Transverse colon (tissue), 4 donors: ENCODE results near the gene HBE1. TPM values are rescaled to one million over a fixed set of nuclear protein-coding genes. Genes with fewer than 3 reads are reported as not detected.

Source experiments
- DNase-seq: peaks from one replicate; pipeline ENCODE4 v3.0.0-alpha.2; 2019
- H3K27ac ChIP-seq, 4 donors: fragments of 200-600 bp; sonication (generic); 2 replicates each; pipeline ENCODE4 v1.5.1; 2016 to 2018; ENCODE audit warnings: inconsistent platforms in 4 of 4
- H3K27me3 ChIP-seq: fragments of 200-600 bp; sonication (generic); 2 replicates; pipeline ENCODE4 v1.5.1; 2017; ENCODE audit warnings: inconsistent platforms
- H3K36me3 ChIP-seq, 4 donors: fragments of 200-600 bp; sonication (generic); 2 replicates each; pipeline ENCODE4 v1.5.1; 2017 to 2019; ENCODE audit warnings: inconsistent platforms in 4 of 4
- H3K4me1 ChIP-seq, 4 donors: fragments of 200-600 bp; sonication (generic); 2 replicates each; pipeline ENCODE4 v1.5.1; 2017 to 2020; ENCODE audit warnings: inconsistent platforms in 4 of 4
- H3K4me3 ChIP-seq, 4 donors: fragments of 200-600 bp; sonication (generic); 1 replicate in 1 of 4; 2 replicates in 3 of 4; pipeline versions ENCODE4 v1.5.1 to v1.6.1; 2017 to 2019; ENCODE audit warnings: inconsistent platforms in 4 of 4
- H3K9me3 ChIP-seq, 2 donors: fragments of 200-600 bp; sonication (generic); 2 replicates each; pipeline ENCODE4 v1.5.1; 2017 to 2019; ENCODE audit warnings: inconsistent platforms in 2 of 2
- CTCF ChIP-seq, 5 experiments: fragments of 200-600 bp in 3 of 5; fragments of 450-650 bp in 2 of 5; sonication (generic) in 3 of 5; IDR thresholded peaks; 1 replicate in 2 of 5; 2 replicates in 3 of 5; pipeline ENCODE4 v1.5.1; 2016 to 2017; ENCODE audit warnings: antibody characterized with exemption in 5 of 5, inconsistent platforms in 3 of 5, mild to moderate bottlenecking in 2 of 5, moderate library complexity in 1 of 5
- EP300 ChIP-seq: sonication (generic); formaldehyde crosslinking; IDR thresholded peaks from one replicate; pipeline ENCODE4 v1.6.1; 2017; ENCODE audit warnings: antibody characterized with exemption, low read depth
- POLR2A ChIP-seq: fragments of 450-650 bp; IDR thresholded peaks from one replicate; pipeline ENCODE4 v1.6.1; 2016; ENCODE audit warnings: antibody characterized with exemption, mild to moderate bottlenecking, moderate library complexity
- POLR2AphosphoS5 ChIP-seq, 3 donors: sonication (generic); formaldehyde crosslinking; IDR thresholded peaks; one replicate each; pipeline ENCODE4 v1.6.1; 2016; ENCODE audit warnings: antibody characterized with exemption in 3 of 3
- WGBS, 2 donors: methylation state at CpG; one replicate each; pipeline ENCODE4 v1.1.5; 2018; ENCODE audit warnings: low coverage in 1 of 2; 5-methylcytosine and 5-hydroxymethylcytosine counted together
- in situ Hi-C, 4 donors: fragments of 200-750 bp; cut with MboI; loops; one replicate each; pipeline versions ENCODE4 v1.15.0 to v1.15.1; 2017; ENCODE audit warnings: low sequenced_read_pairs in 3 of 4, low pct_ligation_motif_present in 1 of 4, low pct_unique_long_range_greater_than_20kb in 1 of 4
- intact Hi-C: fragments of 100-400 bp; cut with DNase I; formaldehyde crosslinking; loops from one replicate; pipeline ENCODE4 v1.15.1; 2023; ENCODE audit warnings: low total_unique reads
- total RNA-seq, 4 donors: library from RNA; depleted of rRNA; stranded (reverse); fragments of >200 nt; gene quantifications; one replicate each; pipeline ENCODE4 v1.1.0, GENCODE V29; 2016

HBE1 gene
- total RNA-seq, 4 donors from 2014 or later, result not detected

DNA sequence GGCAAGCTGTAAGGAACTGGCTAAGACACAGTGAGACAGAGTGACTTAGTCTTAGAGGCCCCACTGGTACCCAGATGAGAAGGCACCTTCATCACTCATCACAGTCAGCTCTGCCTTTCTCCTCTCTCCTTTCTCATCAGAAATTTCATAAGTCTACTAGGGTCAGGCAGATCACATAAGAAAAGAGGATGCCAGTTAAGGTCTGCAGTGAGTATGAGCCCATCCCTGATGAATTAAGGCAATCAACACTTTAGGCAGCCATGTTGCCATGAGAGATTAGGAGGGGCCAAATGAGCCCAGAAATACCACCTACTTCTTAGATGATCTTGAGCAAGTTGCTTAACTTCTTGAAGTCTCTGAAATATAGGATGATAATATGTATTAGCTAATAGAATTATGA lies 11.9 kb upstream of the HBE1 start:
- DNase-seq, result no peak
- Histone ChIP-seq H3K9me3 (no peaks in the 10 kb centered on the region), H3K27me3 (no peaks in the 10 kb centered on the region), H3K36me3 (no peaks in the 10 kb centered on the region), H3K4me3 (no peak overlapping the region), H3K27ac (no peak overlapping the region), H3K4me1 (peaks cover 0 to 4% (median 0%) of the 10 kb centered on the region in 4 donors)
- in situ Hi-C loops (no loop called here), intact Hi-C loops (no loop called here)
- no peak for TF ChIP-seq CTCF (IDR thresholded peaks at IDR 0.05)
- TF ChIP-seq POLR2A, result no peak
- no peak for TF ChIP-seq EP300
- no peak for TF ChIP-seq POLR2AphosphoS5 (IDR thresholded peaks at IDR 0.05)

GRCh38 chr11:5280582-5281102 lies 10.9 kb upstream of the HBE1 start:
- in situ Hi-C loops, result no loop called here
- WGBS, 2 donors, result 33 to 70% methylated on average over 1 to 3 of the region's 3 CpGs

DNA sequence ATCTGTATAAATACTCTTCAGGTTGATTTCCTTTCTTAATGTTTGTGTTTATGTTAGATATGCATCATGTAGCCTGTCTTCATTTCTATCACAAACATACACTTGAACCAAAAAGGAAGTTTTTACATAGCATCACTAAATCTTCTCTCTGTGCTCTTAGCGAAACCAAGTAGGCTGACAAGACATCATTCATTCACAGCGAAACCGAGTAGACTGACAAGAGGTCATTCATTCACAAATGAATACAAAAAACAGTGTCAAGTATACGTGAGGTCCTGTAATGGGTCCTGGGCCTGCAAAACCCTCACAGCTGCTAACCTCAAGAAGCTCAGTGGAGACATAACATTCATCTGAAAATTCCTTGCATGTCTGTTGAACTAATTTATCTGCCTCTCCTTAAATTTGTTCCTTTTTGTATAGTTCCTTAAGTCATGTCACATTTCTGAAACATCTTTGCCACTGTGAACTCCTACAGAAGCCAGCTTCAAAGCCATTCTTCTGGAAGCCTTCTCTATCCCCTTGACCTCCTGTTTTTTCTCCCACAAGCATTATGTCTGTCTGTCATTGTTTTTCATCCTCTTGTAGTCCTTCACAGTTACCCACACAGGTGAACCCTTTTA lies 9.8 kb upstream of the HBE1 start:
- Histone ChIP-seq H3K9me3 (no peaks in the 10 kb centered on the region), H3K36me3 (no peaks in the 10 kb centered on the region), H3K4me3 (no peak overlapping the region), H3K27ac (no peak overlapping the region), H3K4me1 (peaks cover 0 to 4% (median 0%) of the 10 kb centered on the region in 4 donors), H3K27me3 (no peaks in the 10 kb centered on the region)
- DNase-seq, result no peak
- in situ Hi-C loops, result no loop called here
- TF ChIP-seq POLR2AphosphoS5 (IDR thresholded peaks at IDR 0.05) (no peak), EP300 (no peak), CTCF (IDR thresholded peaks at IDR 0.05) (no peak), POLR2A (no peak)
- WGBS, 2 donors, result 79 to 82% methylated on average over 3 to 4 of the region's 4 CpGs
- intact Hi-C loops, result no loop called here

More at GRCh38 chr11:5280582-5281102, 10.9 kb upstream of the HBE1 start:
- H3K4me1 ChIP-seq, result peaks cover 0 to 4% (median 0%) of the 10 kb centered on the region in 4 donors
- intact Hi-C loops, result no loop called here
- TF ChIP-seq CTCF (IDR thresholded peaks at IDR 0.05), result no peak
- TF ChIP-seq EP300, result no peak
- TF ChIP-seq POLR2AphosphoS5 (IDR thresholded peaks at IDR 0.05), result no peak
- no peak for TF ChIP-seq POLR2A
- no peak overlapping the region for H3K4me3 ChIP-seq
- no peak overlapping the region for H3K27ac ChIP-seq
- no peak for DNase-seq
- H3K27me3 ChIP-seq, result no peaks in the 10 kb centered on the region
- no peaks in the 10 kb centered on the region for H3K36me3 ChIP-seq
- H3K9me3 ChIP-seq, result no peaks in the 10 kb centered on the region

DNA sequence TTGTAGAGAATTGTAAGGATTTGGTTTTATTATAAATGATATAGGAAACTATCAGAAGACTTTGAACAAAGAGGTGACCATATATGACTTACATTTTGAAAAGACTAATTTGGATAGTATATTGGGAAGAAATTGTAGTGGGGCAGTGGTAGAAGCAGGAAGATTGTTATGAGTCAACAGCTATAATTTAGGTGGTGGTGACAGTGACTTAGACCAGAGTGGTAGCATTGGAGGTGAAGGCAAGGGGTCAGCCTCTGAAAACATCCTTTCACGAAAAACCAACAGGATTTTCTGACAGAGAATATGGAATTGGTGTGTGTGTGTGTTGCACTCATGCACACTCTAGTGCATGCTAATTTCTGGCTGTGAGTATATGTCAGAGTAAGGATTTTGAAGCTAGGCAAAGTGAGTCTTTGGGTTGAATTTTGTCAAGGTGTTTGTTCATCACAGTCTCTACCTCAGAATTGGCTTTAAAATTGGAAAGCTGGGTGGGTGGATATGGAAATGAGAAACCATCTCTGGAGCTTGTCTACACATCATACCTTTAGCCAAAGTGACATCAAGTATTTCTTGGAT lies 8.2 kb upstream of the HBE1 start:
- Histone ChIP-seq H3K4me3 (no peak overlapping the region), H3K27me3 (no peaks in the 10 kb centered on the region), H3K27ac (no peak overlapping the region), H3K4me1 (peaks cover 0 to 4% (median 0%) of the 10 kb centered on the region in 4 donors), H3K36me3 (no peaks in the 10 kb centered on the region), H3K9me3 (no peaks in the 10 kb centered on the region)
- TF ChIP-seq EP300 (no peak), POLR2AphosphoS5 (IDR thresholded peaks at IDR 0.05) (no peak), POLR2A (no peak), CTCF (IDR thresholded peaks at IDR 0.05) (no peak)
- WGBS, 2 donors, result 44 to 59% methylated on average over 1 of the region's 1 CpG
- in situ Hi-C loops, result no loop called here
- no peak for DNase-seq
- intact Hi-C loops, result no loop called here
